GM21447 (cell line): ENCODE results near the gene CLEC1B.
"Not testable (repeated sequence)": the region's sequence is repeated elsewhere in the genome, so short reads cannot be mapped to it uniquely, and the experiment has no call there.

Experiments used
- ATAC-seq: cut with Tn5 transposase; IDR thresholded peaks from one replicate; pipeline ENCODE4 v1.9.1; 2021; ENCODE audit not compliant: unreplicated experiment

The CLEC1B gene

DNA sequence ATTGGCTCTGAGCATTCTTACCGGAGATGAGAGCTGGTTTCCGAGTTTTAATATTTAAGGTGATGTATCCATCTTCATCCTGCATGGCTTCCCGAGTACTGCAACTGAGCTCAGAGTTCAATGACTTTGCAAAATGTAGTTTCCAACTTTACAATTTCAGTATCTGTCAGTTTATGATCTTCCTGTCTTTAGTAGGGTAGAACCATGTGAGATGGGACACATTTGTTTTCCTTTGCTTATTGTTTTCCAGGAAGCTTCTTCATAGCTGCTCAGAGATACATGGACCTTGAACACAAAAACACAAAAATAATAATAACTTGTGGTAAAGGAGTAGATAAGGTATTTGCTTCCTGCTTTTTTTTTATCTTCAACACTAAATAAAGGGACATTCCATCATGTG is at the start of gene CLEC1B:
CLEC1B (minus strand) TSS at position 106 of the 400 bp plus-strand sequence; CDS start at position 85, 21 bp downstream.
- no peak for ATAC-seq

DNA sequence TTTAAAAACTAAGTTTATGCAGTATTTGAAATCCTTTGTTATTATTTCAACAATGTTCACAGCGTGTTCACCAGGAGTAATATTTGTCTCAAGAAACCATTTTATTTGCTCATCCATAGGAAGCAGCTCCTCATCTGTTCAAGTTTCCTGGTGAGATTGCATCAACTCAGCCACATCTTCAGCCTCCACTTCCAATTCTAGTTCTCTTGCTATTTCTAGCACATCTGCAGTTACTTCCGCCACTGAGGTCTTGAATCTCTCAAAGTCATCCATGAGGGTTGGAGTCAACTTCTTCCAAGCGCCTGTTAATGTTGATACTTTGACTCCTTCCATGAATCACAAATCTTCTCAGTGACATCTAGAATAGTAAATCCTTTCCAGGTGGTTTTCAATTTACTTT is 49.6 kb upstream of the CLEC1B start:
- ATAC-seq, result no peak

DNA sequence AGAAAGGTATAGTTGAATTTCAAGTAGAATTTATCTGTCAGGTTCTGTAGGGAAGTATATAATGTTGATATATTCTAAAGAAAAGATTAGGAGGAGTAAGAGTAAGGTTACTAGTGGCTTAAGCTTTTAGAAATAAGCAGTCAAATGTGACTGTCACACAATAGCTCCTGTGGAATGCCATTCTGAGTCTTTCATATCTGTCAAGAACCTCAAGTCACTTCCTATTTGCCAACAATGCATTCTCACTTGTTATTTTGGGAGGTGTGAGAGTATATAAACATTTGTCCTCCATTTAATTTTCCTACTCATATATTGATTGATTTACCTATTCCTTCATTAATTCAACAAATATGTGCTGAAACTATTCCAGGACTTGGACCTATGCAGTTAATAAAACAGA is 43.2 kb upstream of the CLEC1B start:
- no peak for ATAC-seq

DNA sequence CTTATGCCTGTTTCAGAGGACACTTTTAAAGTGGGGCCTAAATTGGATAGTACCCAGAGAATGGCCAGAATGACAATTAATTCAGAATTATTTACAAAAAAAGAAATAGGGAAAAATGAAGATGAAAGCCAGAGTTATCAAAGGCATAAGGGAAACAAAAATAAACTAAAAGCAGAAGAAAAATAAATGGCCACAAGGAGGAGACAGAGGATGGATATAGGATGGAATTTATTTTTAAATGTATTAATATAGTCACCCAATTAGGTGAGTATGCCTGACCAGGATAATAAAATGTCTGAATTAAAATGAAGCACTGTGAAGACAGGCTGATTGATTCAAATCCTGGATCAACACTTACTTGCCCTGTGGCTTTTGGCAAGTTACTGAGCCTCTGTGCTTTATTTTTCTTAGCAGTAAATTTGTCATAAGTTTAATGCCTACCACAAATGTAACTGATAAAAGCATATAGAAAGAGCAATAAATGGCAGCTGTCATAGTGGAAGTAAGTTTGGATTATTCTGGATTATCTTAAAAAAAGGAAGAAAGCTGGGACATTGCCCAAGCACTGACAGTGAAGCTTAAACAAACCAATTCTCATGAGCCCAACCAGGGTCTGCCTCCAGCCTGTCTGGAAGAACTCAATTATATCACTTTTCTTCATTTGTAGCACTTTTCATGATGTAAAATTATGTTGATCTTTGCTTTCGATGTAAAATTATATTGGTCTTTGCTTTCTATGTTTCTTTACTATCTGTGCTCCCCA is 35.0 kb upstream of the CLEC1B start:
- no peak for ATAC-seq

DNA sequence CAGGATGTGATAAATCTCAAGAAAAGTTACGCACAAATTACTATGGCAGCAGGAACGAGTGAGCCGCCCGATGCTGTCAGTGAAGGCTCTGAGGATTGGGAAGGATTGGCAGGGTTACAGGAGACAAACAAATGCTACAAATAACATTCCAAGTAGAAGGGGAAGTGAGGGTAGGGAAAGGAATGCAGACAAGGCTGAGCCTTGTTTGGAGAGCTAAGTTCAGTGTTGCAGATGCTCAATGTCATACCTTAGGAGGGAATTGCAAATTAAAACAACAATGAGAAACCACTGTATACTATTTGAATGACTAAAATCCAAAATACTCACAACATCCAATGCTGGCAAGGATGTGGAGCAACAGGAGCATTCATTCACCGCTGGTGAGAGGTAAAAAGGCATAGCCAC is 32.9 kb upstream of the CLEC1B start:
- ATAC-seq, result no peak

- ATAC-seq, result no peak
These were observed 32.4 kb upstream of the CLEC1B start for GRCh38 chr12:10031321-10031720.

- ATAC-seq, result no peak
These were observed 31.5 kb upstream of the CLEC1B start, which contains the start of gene CLEC9A for GRCh38 chr12:10030446-10030845. Gene CLEC9A (plus strand): TSS chr12:10030682. CDS start chr12:10052688, 22,006 bp downstream.

DNA sequence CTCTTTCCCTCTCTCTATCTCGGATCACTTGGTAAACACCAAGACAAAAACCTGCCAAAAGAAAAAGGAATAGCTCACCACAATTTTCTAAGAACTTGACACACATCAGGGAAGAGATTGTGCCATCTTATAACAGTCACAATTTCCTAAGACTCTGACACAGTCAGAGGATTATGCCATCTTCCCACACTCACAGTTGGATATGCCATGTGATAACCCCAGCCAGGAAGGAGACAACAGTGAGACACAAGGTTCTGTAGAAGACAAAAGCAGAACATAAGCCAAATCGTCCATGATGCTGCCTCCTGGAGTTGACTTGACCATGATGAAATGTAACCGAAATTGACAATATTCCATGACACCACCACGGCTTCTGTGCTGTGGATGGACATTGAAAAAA is 28.8 kb upstream of the CLEC1B start:
- no peak for ATAC-seq

DNA sequence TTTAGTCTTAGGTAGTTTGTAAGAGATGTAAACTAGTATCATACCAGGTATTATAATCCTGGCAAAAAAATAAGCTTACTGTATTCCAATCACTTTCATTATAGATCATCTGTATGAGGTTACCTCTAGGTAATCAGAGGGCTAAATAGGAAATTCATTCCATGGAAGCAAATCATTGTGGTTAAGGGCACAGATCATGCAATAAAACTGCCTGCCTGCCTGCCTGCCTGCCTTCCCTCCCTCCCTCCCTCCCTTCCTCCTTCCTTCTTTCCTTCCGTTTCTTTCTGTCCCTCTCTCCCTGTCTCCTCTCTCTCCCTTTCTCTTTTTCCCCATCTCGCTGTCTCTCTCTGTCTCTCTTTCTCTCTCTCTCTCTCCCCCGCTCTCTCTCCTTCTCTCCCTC is 28.4 kb upstream of the CLEC1B start:
- ATAC-seq, result no peak

DNA sequence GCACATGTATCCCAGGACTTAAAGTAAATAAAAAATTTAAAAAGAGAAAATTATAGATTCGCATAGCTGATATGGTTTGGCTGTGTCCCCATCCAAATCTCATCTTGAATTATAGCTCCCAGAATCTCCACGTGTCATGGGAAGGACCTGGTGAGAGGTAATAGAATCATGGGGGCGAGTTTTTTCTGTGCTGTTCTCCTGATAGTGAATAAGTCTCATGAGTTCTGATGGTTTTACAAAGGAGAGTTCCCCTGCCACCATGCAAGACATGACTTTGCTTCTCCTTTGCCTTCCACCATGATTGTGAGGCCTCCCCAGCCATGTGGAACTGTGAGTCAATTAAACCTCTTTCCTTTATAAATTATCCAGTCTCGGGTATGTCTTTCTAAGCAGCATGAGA is 27.7 kb upstream of the CLEC1B start:
- ATAC-seq, result not testable (repeated sequence)

GRCh38 chr12:10025236-10025635 is 26.3 kb upstream of the CLEC1B start:
- ATAC-seq, result no peak

- no peak for ATAC-seq
These were observed 22.4 kb upstream of the CLEC1B start for GRCh38 chr12:10021342-10021741.

GRCh38 chr12:10018386-10018785 is 19.5 kb upstream of the CLEC1B start:
- ATAC-seq, result no peak

DNA sequence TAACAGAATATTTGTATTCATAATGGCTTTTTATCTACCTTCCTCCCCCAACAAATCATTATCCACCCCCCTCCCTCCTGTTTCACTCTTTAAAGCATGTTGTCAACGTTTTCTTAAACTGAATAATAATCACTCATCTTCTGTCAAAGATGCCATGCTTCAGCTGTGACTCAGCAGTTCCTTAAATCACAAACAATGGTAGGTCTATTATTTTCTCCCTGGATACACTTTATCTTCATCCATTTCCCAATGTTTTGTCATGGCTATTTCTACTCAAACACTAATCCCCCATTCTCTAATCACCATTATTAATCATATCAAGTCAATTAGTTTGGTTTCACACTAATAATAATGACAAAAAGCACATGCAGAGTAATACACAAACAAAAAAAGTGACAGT is 18.0 kb upstream of the CLEC1B start:
- ATAC-seq, result no peak

- ATAC-seq, result no peak
These were observed 16.5 kb upstream of the CLEC1B start for GRCh38 chr12:10015450-10015849.

DNA sequence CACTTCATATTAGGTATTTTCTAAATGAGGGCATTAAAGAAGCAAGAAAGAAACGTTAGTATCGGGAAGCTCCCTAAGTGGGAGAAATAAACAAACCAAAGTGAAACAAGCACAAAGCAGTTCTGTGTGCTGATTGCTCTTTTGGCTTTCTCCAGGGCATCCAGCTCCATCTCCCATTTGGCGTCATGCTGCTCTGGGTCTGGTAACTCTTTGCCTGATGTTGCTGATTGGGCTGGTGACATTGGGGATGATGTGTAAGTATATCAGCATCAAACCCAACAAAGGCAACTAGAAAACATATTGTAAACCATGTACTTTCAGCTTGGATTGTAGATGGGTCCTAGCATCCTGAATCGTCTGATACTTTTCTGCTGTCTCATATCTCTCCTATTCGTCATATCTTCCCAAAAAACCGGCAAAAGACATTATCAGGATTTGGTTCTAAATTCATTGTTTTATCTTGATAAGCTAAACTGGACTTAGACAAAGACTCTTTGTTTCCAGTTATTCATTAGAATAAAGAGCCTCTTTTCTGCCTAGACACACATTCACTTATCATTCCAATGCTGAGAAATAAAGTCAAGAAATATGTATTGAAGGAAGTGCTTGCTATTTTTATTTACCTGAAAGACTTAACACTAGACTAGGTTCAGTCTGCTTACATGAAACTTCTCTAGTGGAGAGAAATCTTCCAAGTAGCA is 13.9 kb upstream of the CLEC1B start:
- no peak for ATAC-seq

DNA sequence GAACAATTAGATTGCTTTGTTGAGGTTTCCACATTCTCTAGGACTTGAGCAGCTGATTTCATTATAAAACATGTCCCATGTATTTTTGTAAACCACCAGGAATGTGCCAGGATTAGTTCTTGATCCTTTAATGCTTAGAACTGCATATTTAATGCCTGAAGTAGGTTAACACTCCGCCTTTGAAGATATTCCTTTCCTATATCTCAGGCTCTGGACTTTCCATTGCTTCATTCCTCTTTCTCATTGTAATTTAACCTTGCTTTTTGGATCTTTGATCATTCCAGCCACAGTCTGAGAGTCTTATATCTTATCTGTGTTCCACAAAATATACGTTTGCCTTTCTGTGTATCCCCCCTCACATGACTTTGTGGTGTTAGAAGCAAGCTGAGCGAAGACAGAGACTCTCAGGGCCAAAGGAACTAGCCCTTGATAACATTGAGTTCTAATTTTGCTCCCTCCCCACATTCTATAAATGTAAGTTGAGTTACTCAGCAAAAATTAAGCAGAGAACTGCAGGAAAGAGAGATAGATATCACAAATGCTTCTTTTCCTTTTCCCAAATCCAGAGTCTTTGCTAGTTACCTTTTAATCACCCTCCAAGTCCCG is 2.4 kb upstream of the CLEC1B start:
- ATAC-seq, result no peak

DNA sequence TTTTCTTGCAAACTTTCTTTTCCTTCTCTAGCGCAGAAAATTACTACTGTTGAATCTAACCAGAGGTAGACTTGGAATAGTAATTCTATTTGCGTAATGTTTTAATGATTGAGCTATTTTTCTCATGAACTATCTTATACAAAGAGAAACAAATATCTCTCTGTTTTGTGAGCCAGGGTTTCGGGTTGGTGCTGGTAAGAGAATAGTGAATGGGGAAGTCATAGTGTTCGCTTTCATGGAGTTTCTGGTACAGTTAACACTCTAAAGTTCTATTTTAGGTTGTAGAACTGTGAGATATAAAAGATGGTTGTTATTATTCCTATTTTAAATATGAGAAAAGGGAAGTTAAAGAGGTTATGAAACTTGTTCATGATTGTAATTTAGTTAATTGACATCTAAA is 6.6 kb downstream of the CLEC1B start:
- no peak for ATAC-seq

GRCh38 chr12:9991876-9992275 is 7.0 kb downstream of the CLEC1B start:
- ATAC-seq, result no peak

DNA sequence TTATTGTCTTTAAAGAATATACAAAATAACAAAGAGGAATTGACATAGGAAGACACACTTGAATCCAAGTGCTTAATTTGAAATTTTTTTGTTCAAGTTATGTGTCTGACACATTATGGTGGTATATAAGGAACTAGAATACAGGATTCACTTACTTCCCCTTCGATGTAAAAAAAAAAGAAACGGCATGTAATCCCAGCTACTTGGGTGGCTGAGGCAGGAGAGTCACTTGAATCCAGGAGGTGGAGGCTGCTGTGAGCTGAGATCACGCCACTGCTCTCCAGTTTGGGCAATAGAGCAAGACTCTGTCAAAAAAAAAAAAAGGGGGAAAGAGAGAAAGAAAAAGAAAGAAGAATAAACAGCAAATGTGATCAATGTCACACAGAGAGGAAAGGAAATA is 18.8 kb downstream of the CLEC1B start:
- no peak for ATAC-seq

- ATAC-seq, result no peak
These were observed 21.0 kb downstream of the CLEC1B start for GRCh38 chr12:9977916-9978315.

GRCh38 chr12:9976626-9977025 is 22.3 kb downstream of the CLEC1B start:
- ATAC-seq, result not testable (repeated sequence)
